Osteoblast (primary cell): ENCODE measurements around the gene MZT2B. TPM values are rescaled to one million over a fixed set of nuclear protein-coding genes. Genes with fewer than 3 reads are reported as not detected.
"Not testable (repeated sequence)": the region's sequence is repeated elsewhere in the genome, so short reads cannot be mapped to it uniquely, and the experiment has no call there.

Experiments used
- DNase-seq: peaks from one replicate; pipeline ENCODE4 v3.0.0; 2011; ENCODE audit warnings: low spot score, mixed read lengths; ENCODE audit not compliant: insufficient read length; ENCODE audit errors: missing footprints
- H2AFZ ChIP-seq: 2 replicates; pipeline ENCODE4 v1.6.0; 2011; ENCODE audit warnings: mild to moderate bottlenecking, low read length
- H3K27ac ChIP-seq: 2 replicates; pipeline ENCODE4 v1.5.1; 2011; ENCODE audit warnings: mild to moderate bottlenecking, low read depth, low read length, moderate library complexity
- H3K27me3 ChIP-seq: 2 replicates; pipeline ENCODE4 v1.6.0; 2012; ENCODE audit warnings: mild to moderate bottlenecking, control low read depth, inconsistent platforms, low read length, moderate library complexity; ENCODE audit not compliant: insufficient read depth
- H3K36me3 ChIP-seq: 2 replicates; pipeline ENCODE4 v1.5.1; 2011; ENCODE audit warnings: mild to moderate bottlenecking, low read length, control low read depth, moderate library complexity; ENCODE audit not compliant: insufficient read depth
- H3K4me1 ChIP-seq: 2 replicates; pipeline ENCODE4 v1.5.1; 2011; ENCODE audit warnings: mild to moderate bottlenecking, low read length, control low read depth, moderate library complexity; ENCODE audit not compliant: insufficient read depth
- H3K4me2 ChIP-seq: 2 replicates; pipeline ENCODE4 v1.6.0; 2011; ENCODE audit warnings: mild to moderate bottlenecking, low read length; ENCODE audit not compliant: insufficient read depth
- H3K4me3 ChIP-seq: fragments of 200-600 bp; sonication (generic); 3 replicates; pipeline ENCODE4 v1.5.1; 2012; ENCODE audit warnings: mild to moderate bottlenecking, low read length, inconsistent platforms; ENCODE audit not compliant: insufficient read depth
- H3K79me2 ChIP-seq: 2 replicates; pipeline ENCODE4 v1.6.0; 2012; ENCODE audit warnings: mild to moderate bottlenecking, low read length, control low read depth, inconsistent platforms; ENCODE audit not compliant: insufficient read depth
- H3K9me3 ChIP-seq: 2 replicates; pipeline ENCODE4 v1.5.1; 2011; ENCODE audit warnings: low read depth, low read length, control low read depth
- H4K20me1 ChIP-seq: 2 replicates; pipeline ENCODE4 v1.6.0; 2012; ENCODE audit warnings: mild to moderate bottlenecking, low read length, control low read depth; ENCODE audit not compliant: insufficient read depth
- CTCF ChIP-seq: IDR thresholded peaks from 2 replicates; pipeline ENCODE4 v1.5.1; 2011; ENCODE audit warnings: mild to moderate bottlenecking, low read depth, low read length, moderate library complexity; ENCODE audit errors: extremely low read depth
- total RNA-seq: library from RNA; depleted of rRNA; stranded (reverse); fragments of >200 nt; gene quantifications from 2 replicates; pipeline ENCODE4 v1.2.3, GENCODE V29; 2012

Gene MZT2B
- total RNA-seq, 1 donor = 128 TPM

GRCh38 chr2:130158631-130159030, 23.4 kb upstream of the MZT2B start:
- H3K4me1 ChIP-seq = no peaks in the 10 kb centered on the region
- H3K36me3 ChIP-seq = peaks cover 4% of the 10 kb centered on the region
- H3K79me2 ChIP-seq = no peaks in the 10 kb centered on the region
- DNase-seq = peak; percentile 39
- TF ChIP-seq CTCF = no peak
- H3K27me3 ChIP-seq = no peaks in the 10 kb centered on the region
- H3K4me3 ChIP-seq = no peak overlapping the region
- no peak overlapping the region for H3K4me2 ChIP-seq
- no peak overlapping the region for H2AFZ ChIP-seq
- no peaks in the 10 kb centered on the region for H4K20me1 ChIP-seq
- H3K27ac ChIP-seq = no peak overlapping the region
- no peaks in the 10 kb centered on the region for H3K9me3 ChIP-seq

- DNase-seq, H3K4me1 ChIP-seq, H3K9me3 ChIP-seq, H3K79me2 ChIP-seq, H3K27ac ChIP-seq, H3K4me3 ChIP-seq, H2AFZ ChIP-seq, H3K27me3 ChIP-seq, H3K4me2 ChIP-seq, H4K20me1 ChIP-seq, H3K36me3 ChIP-seq: not testable (repeated sequence)
Measured at GRCh38 chr2:130159376-130159775, 22.7 kb upstream of the MZT2B start.

- H3K9me3 ChIP-seq = no peaks in the 10 kb centered on the region
- H4K20me1 ChIP-seq = no peaks in the 10 kb centered on the region
- peaks cover 9% of the 10 kb centered on the region for H3K36me3 ChIP-seq
- no peak overlapping the region for H3K4me2 ChIP-seq
- H3K27me3 ChIP-seq = no peaks in the 10 kb centered on the region
- H3K4me3 ChIP-seq = no peak overlapping the region
- H2AFZ ChIP-seq = no peak overlapping the region
- no peak for DNase-seq
- H3K27ac ChIP-seq = no peak overlapping the region
- no peaks in the 10 kb centered on the region for H3K79me2 ChIP-seq
- TF ChIP-seq CTCF = no peak
- no peaks in the 10 kb centered on the region for H3K4me1 ChIP-seq
Measured at GRCh38 chr2:130160131-130160530, 21.9 kb upstream of the MZT2B start.

GRCh38 chr2:130160838-130161705, 21.0 kb upstream of the MZT2B start:
- not testable (repeated sequence) for H3K9me3 ChIP-seq, H4K20me1 ChIP-seq, H3K4me2 ChIP-seq, H3K27me3 ChIP-seq, H3K4me1 ChIP-seq, H3K4me3 ChIP-seq, H2AFZ ChIP-seq, H3K27ac ChIP-seq, H3K79me2 ChIP-seq
- peaks cover 15% of the 10 kb centered on the region for H3K36me3 ChIP-seq
- DNase-seq = peak; percentile 15

- H3K4me3 ChIP-seq, DNase-seq, H3K9me3 ChIP-seq, H2AFZ ChIP-seq, H3K4me1 ChIP-seq, H3K27ac ChIP-seq, H3K79me2 ChIP-seq, H3K27me3 ChIP-seq, H3K4me2 ChIP-seq, H4K20me1 ChIP-seq: not testable (repeated sequence)
- H3K36me3 ChIP-seq = peaks cover 27% of the 10 kb centered on the region
Measured at GRCh38 chr2:130162486-130162885, 19.6 kb upstream of the MZT2B start.
